HepG2 (cell line): ENCODE measurements around the gene SRF. TPM values are rescaled to one million over a fixed set of nuclear protein-coding genes. Genes with fewer than 3 reads are reported as not detected.

ENCODE experiments used
- ARID2 ChIP-seq: sonication (generic); formaldehyde crosslinking; IDR thresholded peaks from 2 replicates; pipeline ENCODE4 v1.8.1; 2022; ENCODE audit warnings: mild to moderate bottlenecking, missing genetic modification reagents, borderline replicate concordance
- DNMT1 ChIP-seq: sonication (generic); formaldehyde crosslinking; IDR thresholded peaks from 2 replicates; pipeline ENCODE4 v1.5.1; 2020; ENCODE audit warnings: mild to moderate bottlenecking, missing genetic modification reagents
- ESRRA ChIP-seq: sonication (generic); formaldehyde crosslinking; IDR thresholded peaks from 2 replicates; pipeline ENCODE4 v1.5.1; 2020; ENCODE audit warnings: mild to moderate bottlenecking, low read depth, missing genetic modification reagents
- FOXO1 ChIP-seq: sonication (generic); formaldehyde crosslinking; IDR thresholded peaks from 2 replicates; pipeline ENCODE4 v1.4.0; 2020; ENCODE audit warnings: missing genetic modification reagents
- GATAD1 ChIP-seq: IDR thresholded peaks from 2 replicates; pipeline ENCODE4 v1.6.1; 2016; ENCODE audit warnings: missing genetic modification reagents, missing compliant biosample characterization
- GATAD2A ChIP-seq: IDR thresholded peaks from 2 replicates; pipeline ENCODE4 v1.6.1; 2016
- HOXD1 ChIP-seq: sonication (generic); formaldehyde crosslinking; IDR thresholded peaks from 2 replicates; pipeline ENCODE4 v1.5.0; 2020; ENCODE audit warnings: missing genetic modification reagents
- MBNL3 ChIP-seq: fragments of 250-450 bp; sonication (Bioruptor Pico); conservative IDR thresholded peaks from 2 replicates; pipeline ENCODE4 v1.8.0; 2022; ENCODE audit warnings: mild to moderate bottlenecking, inconsistent platforms
- NR2F1 ChIP-seq, 2 experiments: fragments of 450-650 bp in 1 of 2; formaldehyde crosslinking in 1 of 2; IDR thresholded peaks; 2 replicates each; pipeline versions ENCODE4 v1.5.0 to v1.6.1; 2016 to 2020; ENCODE audit warnings: mild to moderate bottlenecking in 1 of 2, missing compliant biosample characterization in 1 of 2, missing genetic modification reagents in 1 of 2, moderate library complexity in 1 of 2
- RELA ChIP-seq: sonication (generic); formaldehyde crosslinking; IDR thresholded peaks from 2 replicates; pipeline ENCODE4 v1.4.0; 2020; ENCODE audit warnings: missing genetic modification reagents
- SPEN ChIP-seq: sonication (generic); formaldehyde crosslinking; IDR thresholded peaks from 2 replicates; pipeline ENCODE4 v1.5.1; 2020; ENCODE audit warnings: low read depth, mild to moderate bottlenecking, missing genetic modification reagents
- ZFYVE20 ChIP-seq: sonication (generic); formaldehyde crosslinking; IDR thresholded peaks from 2 replicates; pipeline ENCODE4 v1.8.0; 2023; ENCODE audit warnings: low read depth, mild to moderate bottlenecking, moderate library complexity, missing genetic modification reagents, borderline replicate concordance
- ZNF160 ChIP-seq: sonication (generic); formaldehyde crosslinking; IDR thresholded peaks from 2 replicates; pipeline ENCODE4 v1.8.0; 2022; ENCODE audit warnings: mild to moderate bottlenecking, inconsistent platforms, missing genetic modification reagents
- ZNF432 ChIP-seq: sonication (generic); formaldehyde crosslinking; IDR thresholded peaks from 2 replicates; pipeline ENCODE4 v1.5.0; 2020; ENCODE audit warnings: missing genetic modification reagents, mild to moderate bottlenecking, borderline replicate concordance
- ZNF589 ChIP-seq: sonication (generic); formaldehyde crosslinking; conservative IDR thresholded peaks from 2 replicates; pipeline ENCODE4 v1.8.0; 2022; ENCODE audit warnings: mild to moderate bottlenecking, moderate library complexity, missing genetic modification reagents
- ZNF7 ChIP-seq: IDR thresholded peaks from 2 replicates; pipeline ENCODE4 v1.6.1; 2016; ENCODE audit warnings: missing biosample characterization, missing genetic modification reagents
- polyA plus RNA-seq, 8 experiments: library from polyadenylated mRNA; depleted of rRNA in 3 of 8; stranded (reverse) in 7 of 8; unstranded in 1 of 8; fragments of >200 nt; fragmentation: Illumina TruSeq in 4 of 8; extraction: Trizol in 4 of 8; gene quantifications; 2 replicates each; pipeline versions ENCODE4 v1.2.1 to v1.2.3, GENCODE V29; 2011 to 2016; ENCODE audit warnings: low read depth in 4 of 8, missing spikeins in 1 of 8, mixed read lengths in 1 of 8; ENCODE audit not compliant: insufficient read depth in 1 of 8
- total RNA-seq, 5 experiments: library from RNA; depleted of rRNA; stranded (reverse); fragments of >200 nt; fragmentation: Illumina TruSeq; extraction: Trizol; gene quantifications; 2 replicates each; pipeline ENCODE4 v1.2.3, GENCODE V29; 2016; ENCODE audit warnings: low read depth in 1 of 5
- TF ChIP-seq, protein P1 (sequence below): sonication (generic); IDR thresholded peaks from 2 replicates; pipeline ENCODE4 v1.6.1; 2016; ENCODE audit warnings: low read depth, borderline replicate concordance
- TF ChIP-seq, protein P2 (sequence below): IDR thresholded peaks from 2 replicates; pipeline ENCODE4 v1.6.1; 2016; ENCODE audit warnings: low read depth, borderline replicate concordance
- TF ChIP-seq, protein P3 (sequence below), 2 experiments: sonication (generic) in 1 of 2; formaldehyde crosslinking in 1 of 2; IDR thresholded peaks; 2 replicates each; pipeline versions ENCODE4 v1.4.0 to v1.6.1; 2018 to 2020; ENCODE audit warnings: missing genetic modification reagents in 2 of 2, borderline replicate concordance in 1 of 2, low read depth in 1 of 2, mild to moderate bottlenecking in 1 of 2, missing biosample characterization in 1 of 2
- TF ChIP-seq, protein P4 (sequence below): sonication (generic); formaldehyde crosslinking; IDR thresholded peaks from 2 replicates; pipeline ENCODE4 v1.4.0; 2020; ENCODE audit warnings: mild to moderate bottlenecking, missing genetic modification reagents
- TF ChIP-seq, protein P5 (sequence below): sonication (generic); formaldehyde crosslinking; IDR thresholded peaks from 2 replicates; pipeline ENCODE4 v1.4.0; 2020; ENCODE audit warnings: missing genetic modification reagents

Gene SRF
- total and polyA plus RNA-seq, 2 of the 13 experiments (the other 11 are each of a cell fraction or from before 2014, with no cell fraction given) = 25.5 to 44.1 TPM

DNA sequence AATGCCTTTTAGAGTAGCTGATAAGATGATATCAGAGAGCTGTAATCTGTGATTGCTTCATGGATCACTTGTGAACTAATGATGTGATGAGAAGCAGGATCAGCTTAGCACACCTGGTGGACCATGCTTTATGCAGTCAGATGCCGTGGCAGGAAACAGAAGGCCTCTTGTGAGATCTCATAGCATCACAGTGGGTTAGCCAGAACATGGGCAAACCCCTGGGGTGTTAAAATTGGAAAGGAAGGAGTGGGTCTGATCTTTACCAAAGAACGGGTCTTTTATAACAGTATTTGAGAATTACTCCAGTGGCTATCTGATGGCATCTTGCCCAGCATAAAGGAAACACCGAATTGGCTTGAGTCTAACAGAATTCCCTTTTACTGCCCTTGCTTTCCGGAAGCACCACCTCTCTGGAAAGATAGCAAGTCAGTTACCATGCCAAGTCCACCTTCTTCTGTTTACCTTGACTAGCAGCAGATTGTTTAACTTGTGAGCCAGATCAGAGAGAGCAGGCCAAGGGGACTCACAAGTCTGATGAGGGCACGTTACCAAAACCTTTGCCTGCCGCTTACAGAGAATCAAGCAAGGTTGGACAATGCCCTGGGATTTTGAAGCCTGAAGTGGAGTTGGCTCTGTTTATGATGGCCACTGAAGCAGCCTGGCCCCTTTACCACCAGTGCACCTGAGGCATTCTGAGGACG, 20.9 kb upstream of the SRF start (continued):
- TF ChIP-seq, protein P1, sequence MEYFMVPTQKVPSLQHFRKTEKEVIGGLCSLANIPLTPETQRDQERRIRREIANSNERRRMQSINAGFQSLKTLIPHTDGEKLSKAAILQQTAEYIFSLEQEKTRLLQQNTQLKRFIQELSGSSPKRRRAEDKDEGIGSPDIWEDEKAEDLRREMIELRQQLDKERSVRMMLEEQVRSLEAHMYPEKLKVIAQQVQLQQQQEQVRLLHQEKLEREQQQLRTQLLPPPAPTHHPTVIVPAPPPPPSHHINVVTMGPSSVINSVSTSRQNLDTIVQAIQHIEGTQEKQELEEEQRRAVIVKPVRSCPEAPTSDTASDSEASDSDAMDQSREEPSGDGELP = no peak
- TF ChIP-seq, protein P2, sequence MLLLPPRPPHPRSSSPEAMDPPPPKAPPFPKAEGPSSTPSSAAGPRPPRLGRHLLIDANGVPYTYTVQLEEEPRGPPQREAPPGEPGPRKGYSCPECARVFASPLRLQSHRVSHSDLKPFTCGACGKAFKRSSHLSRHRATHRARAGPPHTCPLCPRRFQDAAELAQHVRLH = no peak
- TF ChIP-seq ZNF589 (CRISPR knock-in tag) = no peak
- no peak for TF ChIP-seq MBNL3
- no peak for TF ChIP-seq DNMT1
- TF ChIP-seq, protein P3, sequence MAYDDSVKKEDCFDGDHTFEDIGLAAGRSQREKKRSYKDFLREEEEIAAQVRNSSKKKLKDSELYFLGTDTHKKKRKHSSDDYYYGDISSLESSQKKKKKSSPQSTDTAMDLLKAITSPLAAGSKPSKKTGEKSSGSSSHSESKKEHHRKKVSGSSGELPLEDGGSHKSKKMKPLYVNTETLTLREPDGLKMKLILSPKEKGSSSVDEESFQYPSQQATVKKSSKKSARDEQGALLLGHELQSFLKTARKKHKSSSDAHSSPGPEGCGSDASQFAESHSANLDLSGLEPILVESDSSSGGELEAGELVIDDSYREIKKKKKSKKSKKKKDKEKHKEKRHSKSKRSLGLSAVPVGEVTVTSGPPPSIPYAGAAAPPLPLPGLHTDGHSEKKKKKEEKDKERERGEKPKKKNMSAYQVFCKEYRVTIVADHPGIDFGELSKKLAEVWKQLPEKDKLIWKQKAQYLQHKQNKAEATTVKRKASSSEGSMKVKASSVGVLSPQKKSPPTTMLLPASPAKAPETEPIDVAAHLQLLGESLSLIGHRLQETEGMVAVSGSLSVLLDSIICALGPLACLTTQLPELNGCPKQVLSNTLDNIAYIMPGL (CRISPR knock-in tag; IDR thresholded peaks at IDR 0.05; ENCODE audit: borderline replicate concordance in 1 of 2, low read depth in 1 of 2) = no peak; a peak in 1 of 4 replicates
- TF ChIP-seq FOXO1 (CRISPR knock-in tag) = peak; percentile 39; the same call in 1 of the 2 replicates
- TF ChIP-seq, protein P4, sequence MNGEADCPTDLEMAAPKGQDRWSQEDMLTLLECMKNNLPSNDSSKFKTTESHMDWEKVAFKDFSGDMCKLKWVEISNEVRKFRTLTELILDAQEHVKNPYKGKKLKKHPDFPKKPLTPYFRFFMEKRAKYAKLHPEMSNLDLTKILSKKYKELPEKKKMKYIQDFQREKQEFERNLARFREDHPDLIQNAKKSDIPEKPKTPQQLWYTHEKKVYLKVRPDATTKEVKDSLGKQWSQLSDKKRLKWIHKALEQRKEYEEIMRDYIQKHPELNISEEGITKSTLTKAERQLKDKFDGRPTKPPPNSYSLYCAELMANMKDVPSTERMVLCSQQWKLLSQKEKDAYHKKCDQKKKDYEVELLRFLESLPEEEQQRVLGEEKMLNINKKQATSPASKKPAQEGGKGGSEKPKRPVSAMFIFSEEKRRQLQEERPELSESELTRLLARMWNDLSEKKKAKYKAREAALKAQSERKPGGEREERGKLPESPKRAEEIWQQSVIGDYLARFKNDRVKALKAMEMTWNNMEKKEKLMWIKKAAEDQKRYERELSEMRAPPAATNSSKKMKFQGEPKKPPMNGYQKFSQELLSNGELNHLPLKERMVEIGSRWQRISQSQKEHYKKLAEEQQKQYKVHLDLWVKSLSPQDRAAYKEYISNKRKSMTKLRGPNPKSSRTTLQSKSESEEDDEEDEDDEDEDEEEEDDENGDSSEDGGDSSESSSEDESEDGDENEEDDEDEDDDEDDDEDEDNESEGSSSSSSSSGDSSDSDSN (CRISPR knock-in tag) = 0 out of 2 replicates have a peak, but pooled peaks have one; percentile 20
- no peak for TF ChIP-seq ZNF7
- no peak for TF ChIP-seq ZNF160 (CRISPR knock-in tag)
- TF ChIP-seq ZNF432 (CRISPR knock-in tag) = no peak
- TF ChIP-seq RELA = no peak
- no peak for TF ChIP-seq ESRRA (CRISPR knock-in tag)
- TF ChIP-seq ZFYVE20 (CRISPR knock-in tag) = no peak
- TF ChIP-seq NR2F1 (CRISPR knock-in tag; IDR thresholded peaks at IDR 0.05) = peak in 1 of 2 experiments; percentile 17; a peak in 1 of 4 replicates
- no peak for TF ChIP-seq ARID2 (CRISPR knock-in tag)
- TF ChIP-seq GATAD1 (CRISPR knock-in tag) = 0 out of 2 replicates have a peak, but pooled peaks have one; percentile 27
- peak; percentile 90 for TF ChIP-seq GATAD2A (CRISPR knock-in tag)
- TF ChIP-seq, protein P5, sequence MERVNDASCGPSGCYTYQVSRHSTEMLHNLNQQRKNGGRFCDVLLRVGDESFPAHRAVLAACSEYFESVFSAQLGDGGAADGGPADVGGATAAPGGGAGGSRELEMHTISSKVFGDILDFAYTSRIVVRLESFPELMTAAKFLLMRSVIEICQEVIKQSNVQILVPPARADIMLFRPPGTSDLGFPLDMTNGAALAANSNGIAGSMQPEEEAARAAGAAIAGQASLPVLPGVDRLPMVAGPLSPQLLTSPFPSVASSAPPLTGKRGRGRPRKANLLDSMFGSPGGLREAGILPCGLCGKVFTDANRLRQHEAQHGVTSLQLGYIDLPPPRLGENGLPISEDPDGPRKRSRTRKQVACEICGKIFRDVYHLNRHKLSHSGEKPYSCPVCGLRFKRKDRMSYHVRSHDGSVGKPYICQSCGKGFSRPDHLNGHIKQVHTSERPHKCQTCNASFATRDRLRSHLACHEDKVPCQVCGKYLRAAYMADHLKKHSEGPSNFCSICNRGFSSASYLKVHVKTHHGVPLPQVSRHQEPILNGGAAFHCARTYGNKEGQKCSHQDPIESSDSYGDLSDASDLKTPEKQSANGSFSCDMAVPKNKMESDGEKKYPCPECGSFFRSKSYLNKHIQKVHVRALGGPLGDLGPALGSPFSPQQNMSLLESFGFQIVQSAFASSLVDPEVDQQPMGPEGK = peak; percentile 52; the same call in 1 of the 2 replicates
- TF ChIP-seq SPEN (CRISPR knock-in tag) = no peak; the same call in 1 of the 2 replicates
- TF ChIP-seq HOXD1 (CRISPR knock-in tag) = no peak
